AG09319 (cell line): ENCODE results near the gene USP49.

Source experiments
- DNase-seq: peaks from one replicate; pipeline ENCODE4 v3.0.0-alpha.2; 2010; ENCODE audit warnings: low read depth; ENCODE audit errors: extremely low read depth
- CTCF ChIP-seq: IDR thresholded peaks from 2 replicates; pipeline ENCODE4 v1.5.1; 2011; ENCODE audit warnings: low read depth, mild to moderate bottlenecking, inconsistent platforms, low read length, moderate library complexity

Gene USP49

DNA sequence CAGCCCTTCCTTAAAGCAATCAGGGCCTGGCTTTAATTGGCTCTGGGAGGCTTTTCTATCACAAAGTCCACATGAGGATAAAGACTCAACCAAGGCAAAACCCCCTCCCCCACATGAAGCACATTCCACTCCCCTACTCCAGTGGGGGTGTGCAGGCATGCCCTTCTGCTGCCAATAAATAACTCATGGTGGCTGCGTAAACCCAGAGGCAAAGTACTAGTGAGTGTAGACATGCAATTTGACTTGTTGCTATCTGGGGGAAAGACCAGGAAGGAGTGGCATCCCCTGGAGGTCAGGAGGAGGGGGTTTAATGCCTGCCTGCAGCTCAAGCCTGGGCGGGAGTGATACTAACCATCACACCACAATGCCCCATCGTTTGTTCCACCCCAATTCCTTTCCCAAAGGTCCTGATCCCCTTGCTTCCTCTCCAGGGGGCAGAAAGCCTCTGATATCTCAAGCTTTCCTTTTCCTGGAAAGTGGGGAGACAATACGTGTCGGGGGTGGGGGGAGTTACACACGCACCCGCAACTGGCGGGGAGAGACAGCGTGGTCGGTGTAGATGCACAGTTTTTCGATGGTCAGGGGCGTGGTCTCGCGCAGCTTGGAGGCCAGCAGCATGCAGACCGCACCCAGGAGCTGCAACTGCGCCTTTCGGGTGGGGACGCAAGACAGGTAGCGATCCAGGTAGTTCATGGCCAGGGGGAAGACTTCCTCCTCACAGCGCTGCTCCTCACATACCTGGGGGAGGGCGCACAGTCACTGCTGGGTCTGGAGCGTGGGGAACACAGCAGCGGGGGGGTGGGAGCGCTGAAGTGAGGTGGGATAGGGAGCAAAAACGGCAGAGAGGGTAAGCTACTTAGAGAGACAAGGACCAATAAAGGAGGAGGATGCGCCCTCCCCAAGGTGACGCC, 44.9 kb upstream of the USP49 start:
- TF ChIP-seq CTCF = no peak
- DNase-seq = no peak

- no peak for TF ChIP-seq CTCF
- DNase-seq = no peak
Measured at GRCh38 chr6:41939176-41939847, 44.1 kb upstream of the USP49 start.

DNA sequence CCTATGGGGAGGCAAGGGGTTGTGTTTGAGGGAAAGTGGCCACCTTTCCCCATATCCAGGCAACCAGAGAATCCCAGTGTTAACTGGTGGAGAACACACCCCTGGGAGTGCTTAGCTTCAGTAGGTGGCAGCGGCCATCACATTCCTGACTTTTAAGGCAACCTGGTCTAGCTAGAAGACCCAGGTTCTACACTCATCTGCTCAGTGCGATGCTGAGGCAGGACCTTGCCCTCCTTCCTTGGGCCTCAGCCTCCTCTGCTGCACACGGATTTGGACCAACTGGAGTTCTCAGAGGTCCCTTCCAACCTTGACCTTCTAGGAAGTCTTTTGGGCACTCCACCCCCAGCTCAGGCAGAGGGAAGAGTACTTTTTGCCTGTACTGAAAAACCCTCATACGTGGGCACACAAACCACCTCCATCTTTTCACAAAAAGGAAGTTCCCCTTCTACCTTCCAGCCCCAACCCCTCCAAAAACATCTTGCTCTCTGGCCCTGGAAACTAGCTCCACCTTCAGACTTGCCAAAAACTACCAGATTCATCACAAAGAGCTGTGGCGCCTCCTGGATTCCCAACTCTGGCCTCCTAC, 43.5 kb upstream of the USP49 start:
- TF ChIP-seq CTCF = no peak
- no peak for DNase-seq

DNA sequence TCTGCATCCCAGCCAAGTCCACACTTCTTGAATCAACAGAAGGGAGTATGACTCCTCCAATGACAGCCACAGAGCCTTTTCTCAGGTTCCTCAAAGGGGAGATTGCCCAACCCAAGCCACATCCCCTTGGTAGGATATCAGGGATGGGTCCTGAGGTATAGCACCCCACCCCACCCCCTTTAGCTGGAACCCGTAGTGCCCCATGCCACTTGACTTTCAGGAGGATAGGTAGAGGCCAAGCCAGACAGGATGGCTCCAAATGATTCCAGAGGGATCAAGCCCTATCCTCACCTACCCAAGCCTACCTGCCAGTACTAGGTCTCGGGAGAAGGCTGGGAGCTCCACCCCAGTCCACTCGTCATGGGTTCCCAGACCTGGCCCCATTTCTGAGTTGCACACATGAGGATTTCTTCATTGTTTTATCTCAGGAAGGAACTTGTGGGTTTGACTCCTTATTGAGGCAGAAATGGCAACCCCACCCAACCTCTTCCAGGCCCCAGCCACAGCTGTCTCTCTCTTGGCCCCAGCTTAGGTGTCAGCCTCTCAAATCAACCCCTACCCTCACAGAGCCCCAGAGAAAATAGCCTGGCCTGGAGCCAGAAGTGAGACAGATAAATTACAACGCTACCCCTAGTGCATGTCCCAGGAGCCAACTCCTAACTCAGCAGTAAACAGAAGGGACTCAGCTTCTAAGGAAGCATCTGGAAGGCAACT, 42.8 kb upstream of the USP49 start:
- no peak for DNase-seq
- TF ChIP-seq CTCF = no peak

DNA sequence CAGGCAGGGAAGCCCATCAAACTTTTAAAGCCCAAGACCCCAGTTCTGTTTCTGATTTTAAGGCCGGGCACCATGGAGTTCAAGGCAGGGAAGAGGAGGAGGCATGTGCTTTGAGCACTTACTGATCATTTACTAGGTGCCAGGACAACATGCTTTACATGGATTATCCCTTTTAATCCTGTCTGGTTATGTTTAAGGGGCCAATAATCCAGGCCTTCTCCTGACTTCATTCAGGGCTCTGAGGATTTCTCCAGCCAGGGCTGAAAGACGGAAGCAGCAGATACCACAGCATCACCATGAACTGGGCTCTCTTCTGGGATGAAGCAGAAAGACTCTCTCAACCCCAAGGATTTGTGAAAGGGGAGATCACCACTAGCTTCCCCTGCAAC, 42.3 kb upstream of the USP49 start:
- no peak for DNase-seq
- no peak for TF ChIP-seq CTCF

DNA sequence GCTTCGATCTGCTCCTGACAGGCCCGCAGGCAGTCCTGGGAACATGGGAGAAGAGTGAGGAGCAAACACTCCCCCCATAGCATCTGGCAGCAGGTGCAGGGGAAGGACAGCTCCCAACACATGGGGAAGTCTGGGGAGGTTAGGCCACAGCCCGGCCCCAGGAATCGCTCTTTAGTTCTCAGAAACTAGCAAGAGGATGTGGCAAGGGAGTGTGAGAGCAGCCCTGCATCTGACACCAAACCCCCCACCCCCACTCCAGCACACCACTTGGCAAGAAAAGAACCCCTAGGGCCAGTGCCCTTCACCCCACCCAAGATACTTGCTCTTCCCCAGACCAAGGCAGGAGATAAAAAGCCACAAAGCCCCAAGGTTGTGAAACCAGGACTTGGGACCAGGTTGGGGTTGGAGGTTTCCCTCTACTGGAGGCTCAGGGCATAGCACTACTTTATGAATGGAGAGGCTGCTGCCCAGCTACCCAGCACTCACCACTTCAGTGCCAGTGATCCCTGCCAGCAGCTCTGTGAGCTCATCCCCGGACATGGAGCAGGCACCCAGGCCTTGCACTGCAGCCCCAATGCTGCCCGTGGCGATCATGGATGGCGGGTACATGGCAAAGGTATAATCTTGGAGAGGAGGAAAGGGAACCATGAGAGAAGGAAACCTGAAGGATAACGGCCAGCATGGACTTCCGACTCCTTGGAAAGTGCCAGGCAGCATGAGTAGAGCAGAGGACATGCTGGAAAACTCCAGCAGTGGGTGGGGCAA, 41.1 kb upstream of the USP49 start:
- DNase-seq = peak; percentile 84
- TF ChIP-seq CTCF = peak; percentile 94
